GM19023 (cell line): ENCODE data around the gene MIAT.
"Not testable (repeated sequence)": the region's sequence is repeated elsewhere in the genome, so short reads cannot be mapped to it uniquely, and the experiment has no call there.

Source experiments
- ATAC-seq: cut with Tn5 transposase; IDR thresholded peaks from one replicate; pipeline ENCODE4 v1.9.1; 2021; ENCODE audit warnings: mild to moderate bottlenecking, moderate library complexity; ENCODE audit not compliant: unreplicated experiment

The MIAT gene

GRCh38 chr22:26690654-26691376, 33.4 kb downstream of the MIAT start:
- ATAC-seq: no peak

DNA sequence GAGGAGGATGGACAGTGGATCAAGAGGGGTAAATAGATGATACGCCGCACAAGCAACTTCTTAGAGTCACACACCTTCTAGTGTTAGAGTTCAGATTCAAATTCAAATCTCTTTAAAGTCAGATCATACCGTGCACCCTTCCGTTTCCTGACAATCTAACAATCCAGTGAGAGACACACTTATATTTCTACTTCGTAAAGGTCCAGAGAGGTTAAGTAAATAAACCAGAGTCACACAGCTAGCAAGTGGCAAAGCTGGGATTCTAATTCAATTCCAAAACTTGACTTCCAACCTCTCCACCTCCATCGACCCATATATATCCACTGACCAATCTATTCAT, 34.0 kb downstream of the MIAT start:
- no peak for ATAC-seq

GRCh38 chr22:26692215-26692614, 34.8 kb downstream of the MIAT start:
- ATAC-seq: no peak

DNA sequence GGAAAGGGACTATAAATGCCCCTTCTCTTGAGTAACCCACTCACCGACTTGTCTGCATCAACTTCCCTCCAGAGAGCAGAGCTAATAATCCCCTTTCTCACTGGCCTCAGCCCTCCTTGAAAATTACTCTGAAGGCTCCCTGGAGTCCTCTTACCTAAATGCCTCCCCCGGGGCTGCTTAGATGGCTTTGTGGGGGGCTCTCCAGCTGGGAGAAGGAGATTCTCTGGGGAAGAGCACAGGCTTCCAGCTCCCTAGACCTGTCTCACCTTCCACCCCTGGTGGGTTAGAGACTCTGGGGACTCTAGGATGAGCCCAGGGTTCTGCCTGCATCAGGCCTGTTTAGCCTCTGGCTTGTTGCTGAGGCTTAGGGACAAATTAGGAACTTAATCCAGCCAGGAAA, 39.8 kb downstream of the MIAT start:
- no peak for ATAC-seq

GRCh38 chr22:26700462-26700861, 43.1 kb downstream of the MIAT start:
- no peak for ATAC-seq

- no peak for ATAC-seq
Measured at GRCh38 chr22:26700886-26701285, 43.5 kb downstream of the MIAT start.

DNA sequence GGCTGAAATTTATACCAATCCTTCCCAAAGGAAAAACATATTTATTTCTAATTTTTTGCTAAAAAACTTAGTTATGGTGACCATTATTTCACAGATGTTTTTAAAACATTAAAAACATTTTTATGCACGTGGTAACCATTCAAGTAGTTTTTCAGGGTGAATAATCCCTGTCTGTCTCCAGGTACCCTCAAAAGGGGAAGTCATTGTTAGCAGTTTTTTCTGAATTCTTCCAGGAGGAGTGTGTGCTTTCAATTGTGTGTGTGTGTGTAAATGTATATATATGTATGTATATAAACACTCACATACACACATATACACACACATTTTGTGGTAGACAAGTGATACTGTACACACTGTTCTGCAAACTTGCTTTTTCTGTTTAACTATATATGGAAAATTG, 43.9 kb downstream of the MIAT start:
- ATAC-seq: no peak

DNA sequence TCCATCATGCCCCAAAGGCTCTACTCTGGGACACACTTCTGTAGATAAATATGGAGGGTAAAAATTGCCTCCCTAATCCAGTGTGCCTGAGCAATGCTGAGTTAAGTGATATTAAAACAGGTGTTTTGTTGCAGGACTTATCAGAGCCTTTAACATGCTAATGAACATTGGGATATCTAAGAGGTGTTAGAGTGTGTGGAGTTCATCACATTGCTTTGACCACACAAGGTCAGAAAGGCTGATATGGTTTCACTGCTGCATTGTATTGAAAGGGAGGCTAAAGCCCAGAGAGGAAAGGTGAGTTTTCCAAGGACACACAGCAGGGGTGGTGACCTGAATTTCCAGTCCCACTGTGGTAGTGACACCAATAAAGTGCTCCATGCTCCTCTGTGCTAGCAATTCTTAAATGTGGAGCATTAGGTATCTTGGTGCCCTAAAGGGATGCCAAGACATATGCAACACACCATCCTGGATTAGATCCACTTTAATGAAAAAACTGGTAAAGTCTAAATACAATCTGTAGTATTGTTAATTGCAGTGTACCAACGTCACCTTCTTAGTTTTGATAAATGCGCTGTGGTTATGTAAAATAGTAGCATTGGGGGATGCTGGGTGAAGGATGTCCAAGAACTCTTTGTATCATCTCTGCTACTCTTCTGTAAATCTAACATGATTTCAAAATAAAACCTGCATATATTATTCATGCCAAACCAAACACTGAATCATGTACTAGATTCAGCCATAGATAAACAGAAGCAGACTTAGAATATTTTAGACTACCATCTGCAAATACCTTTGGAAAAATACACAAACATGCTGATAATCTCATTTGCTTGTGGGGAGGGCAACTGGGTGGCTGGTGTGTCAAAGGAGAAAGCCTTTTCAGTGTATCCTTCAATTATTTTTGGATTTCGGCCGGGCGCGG, 45.8 kb downstream of the MIAT start:
- no peak for ATAC-seq

DNA sequence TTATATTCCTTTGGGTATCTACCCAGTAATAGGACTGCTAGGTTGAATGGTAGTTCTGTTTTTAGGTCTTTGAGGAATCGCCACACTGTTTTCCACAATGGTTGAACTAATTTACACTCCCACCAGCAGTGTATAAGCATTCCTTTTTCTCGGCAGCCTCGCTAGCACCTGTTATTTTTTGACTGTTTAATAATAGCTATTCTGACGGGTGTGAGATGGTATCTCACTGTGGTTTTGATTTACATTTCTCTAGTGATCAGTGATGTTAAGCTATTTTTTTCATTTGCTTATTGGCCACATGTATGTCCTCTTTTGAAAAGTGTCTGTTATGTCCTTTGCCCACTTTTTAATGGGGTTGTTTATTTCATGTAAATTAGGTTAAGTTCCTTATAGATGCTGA, 48.0 kb downstream of the MIAT start:
- not testable (repeated sequence) for ATAC-seq

GRCh38 chr22:26707090-26707489, 49.7 kb downstream of the MIAT start:
- ATAC-seq: no peak

DNA sequence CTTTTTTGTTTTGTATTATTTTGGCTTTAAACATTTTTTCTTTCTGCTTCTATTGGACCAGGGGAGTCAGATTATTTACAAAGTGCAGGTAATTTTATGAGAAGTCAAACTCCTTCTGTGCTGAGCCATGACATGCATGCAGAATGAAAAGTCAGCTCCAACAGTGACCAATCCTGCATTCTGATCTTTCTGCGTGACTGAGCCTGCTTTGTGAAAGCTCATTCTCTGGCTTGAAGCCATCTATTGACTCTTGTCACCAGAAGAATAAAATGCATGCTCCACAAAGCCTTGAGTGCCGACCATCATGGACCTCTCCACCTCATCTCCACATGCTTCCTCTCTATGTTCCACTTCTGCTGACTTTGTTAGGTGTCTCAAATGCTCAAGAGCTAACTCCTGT, 50.2 kb downstream of the MIAT start:
- ATAC-seq: no peak

DNA sequence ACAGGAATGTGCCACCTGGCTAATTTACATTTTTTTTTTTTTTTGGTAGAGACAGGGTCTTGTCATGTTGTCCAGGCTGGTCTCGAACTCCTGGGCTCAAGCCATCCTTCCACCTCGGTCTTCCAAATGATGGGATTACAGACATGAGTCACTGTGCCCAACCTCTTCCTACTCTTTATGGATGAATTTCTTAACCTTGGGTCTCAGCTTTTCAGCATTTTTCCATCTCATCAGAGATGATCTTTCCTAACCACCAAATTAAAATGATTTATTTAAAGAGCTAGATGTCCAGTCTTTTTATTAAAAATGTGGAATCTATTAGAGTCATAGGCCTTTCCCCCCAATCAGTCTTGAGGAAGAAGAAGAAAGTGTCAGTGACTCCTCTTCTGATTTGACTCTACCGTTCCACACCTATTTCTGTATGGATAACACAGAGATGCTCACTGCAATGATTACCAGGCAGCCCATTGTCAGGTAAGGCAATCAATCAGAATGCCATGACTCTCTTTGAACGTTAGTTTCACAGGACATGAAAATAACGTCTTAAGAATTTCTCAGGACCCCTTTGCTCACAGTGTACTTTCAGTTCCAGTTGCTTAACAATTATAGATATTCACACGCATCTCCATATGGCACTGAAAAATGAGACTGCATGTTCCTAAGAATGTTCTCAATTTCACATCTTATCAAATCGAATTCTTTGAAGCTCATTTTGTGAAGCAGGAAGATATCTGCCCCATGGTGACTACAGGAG, 51.0 kb downstream of the MIAT start:
- no peak for ATAC-seq

DNA sequence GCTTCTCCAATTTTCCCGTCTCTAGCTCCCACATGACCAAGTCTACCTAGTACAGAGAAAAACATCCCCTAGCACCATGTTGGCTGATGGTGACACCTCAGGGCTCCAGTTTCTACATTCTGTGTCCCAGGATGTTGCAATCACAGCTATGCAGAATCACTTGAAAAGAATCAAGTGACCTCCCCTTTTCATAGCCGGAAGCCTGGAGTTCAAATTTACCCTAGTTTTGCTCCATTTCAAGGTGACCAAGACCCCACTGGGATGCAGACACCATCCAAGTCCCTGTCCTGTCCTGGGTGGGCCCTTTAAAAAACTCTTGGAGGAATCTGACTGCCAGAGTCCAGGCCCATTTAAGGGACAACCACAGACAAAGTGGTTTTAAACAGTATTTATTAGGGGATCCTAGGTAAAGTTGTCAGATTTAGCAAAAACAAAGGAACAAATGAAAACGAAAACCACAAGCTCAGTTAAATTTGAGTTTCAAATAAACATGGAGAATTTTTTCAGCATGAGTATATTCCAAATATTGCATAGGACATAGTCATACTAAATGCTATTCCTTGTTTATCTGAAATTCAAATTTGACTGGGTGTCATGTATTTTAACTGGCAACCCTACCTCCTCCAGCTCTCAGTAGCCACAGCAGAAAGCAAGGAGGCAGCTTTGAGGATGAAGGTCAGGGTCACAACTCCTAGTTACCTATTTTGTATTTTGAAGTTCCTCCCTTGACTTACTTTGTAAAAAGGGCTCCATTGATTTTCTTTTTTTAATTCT, 52.4 kb downstream of the MIAT start:
- ATAC-seq: no peak

DNA sequence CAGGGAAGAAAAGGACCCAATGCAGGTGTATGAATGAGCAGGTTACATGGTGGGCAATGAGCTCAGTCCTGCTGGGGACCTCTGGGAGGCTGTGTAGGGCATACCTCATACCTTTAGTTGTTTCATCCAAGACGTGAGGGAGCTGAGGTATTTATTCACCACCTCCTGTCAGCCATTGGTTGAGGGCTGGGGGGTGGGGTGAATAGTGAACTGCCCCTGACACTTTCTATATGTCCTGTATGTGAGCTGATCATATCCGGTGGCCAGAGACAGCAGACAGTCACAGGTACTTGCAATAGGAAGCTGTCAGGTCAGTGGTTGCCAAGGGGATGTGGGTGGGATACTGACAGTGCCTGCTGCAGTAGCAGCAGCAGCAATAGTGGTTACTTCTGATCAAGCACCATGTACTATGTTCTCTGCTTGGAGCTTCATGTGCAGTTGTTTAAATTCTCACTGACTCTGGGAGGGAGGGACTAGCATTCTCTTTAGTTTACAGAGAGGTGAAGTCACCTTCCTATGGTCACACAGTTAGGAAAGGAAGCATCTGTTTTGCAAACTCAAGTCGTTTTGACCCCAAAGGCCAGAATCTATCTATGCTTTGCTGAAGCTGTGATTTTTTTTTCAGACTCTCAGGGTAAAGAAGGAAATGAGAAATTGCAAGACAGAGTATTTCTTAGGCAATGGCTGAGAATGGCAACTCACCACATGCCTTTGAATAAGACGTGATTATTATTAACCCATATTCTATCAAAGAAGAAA, 54.0 kb downstream of the MIAT start:
- ATAC-seq: no peak

DNA sequence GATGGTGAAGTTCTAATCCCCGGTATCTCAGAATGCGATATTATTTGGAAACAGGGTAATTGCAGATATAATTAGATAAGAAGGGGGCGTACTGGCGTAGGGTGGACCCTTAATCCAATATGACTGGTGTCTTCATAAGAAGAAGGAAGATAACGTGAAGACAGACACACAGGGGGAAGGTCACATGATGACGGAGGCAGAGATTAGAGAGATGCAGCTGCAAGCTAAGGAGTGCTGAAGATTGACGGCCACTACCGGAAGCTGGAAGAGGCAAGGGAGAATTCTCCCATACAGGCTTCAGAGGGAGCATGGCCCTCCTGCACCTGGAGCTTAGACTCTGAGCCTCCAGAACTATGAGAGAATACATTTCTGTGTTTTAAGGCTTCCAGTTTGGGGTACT, 54.8 kb downstream of the MIAT start:
- no peak for ATAC-seq

DNA sequence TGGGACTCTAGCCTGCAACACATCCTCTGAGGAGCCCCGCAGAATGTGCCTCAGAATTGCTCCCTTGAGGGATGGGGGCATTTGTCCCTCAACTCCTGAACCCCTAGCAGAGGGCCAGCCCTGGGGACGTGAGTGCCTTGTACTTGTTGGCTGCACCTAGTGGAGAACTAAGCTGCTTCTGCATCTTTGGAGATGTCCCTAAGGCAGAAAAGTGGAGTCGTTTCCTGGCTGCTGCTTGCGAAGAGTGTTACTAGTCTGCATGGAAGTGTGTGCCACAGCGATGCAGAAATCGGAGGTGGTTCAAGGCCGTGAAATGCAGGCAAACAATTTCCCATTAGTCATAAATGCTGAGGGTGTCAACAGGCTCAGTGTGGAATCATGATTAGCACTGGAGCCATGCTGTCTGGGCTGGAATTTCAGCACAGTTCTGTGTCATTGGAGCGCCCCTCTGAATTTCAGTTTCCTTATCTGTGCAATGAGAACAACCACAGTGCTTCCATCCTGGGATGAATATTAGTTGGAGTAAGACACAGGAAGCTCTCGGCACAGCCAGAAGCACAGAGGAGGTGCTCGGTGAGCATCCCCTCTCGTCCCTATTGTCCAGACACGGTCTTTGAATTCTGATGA, 56.5 kb downstream of the MIAT start:
- no peak for ATAC-seq

DNA sequence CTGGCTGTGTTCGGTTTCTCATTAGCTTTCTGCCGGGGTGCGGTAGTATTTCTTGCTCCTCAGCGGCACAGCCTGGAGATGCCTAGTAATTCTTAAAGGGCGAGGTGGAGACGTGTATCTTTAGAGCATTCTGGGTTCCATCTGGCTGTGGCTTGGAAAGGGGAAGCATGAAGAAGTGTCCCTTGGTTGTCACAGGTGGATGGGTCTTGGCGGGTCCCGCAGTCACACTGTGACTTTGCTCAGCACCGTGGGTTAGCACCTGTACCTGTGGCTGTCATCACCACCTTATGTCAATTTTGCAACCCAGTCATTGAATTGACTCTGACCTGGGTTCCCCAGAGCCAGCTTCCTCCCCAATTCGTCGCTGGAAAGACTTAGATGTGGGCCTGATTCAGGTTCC, 57.6 kb downstream of the MIAT start:
- no peak for ATAC-seq

- ATAC-seq: no peak
Measured at GRCh38 chr22:26715392-26715936, 58.1 kb downstream of the MIAT start.

GRCh38 chr22:26718488-26718887, 61.1 kb downstream of the MIAT start:
- ATAC-seq: no peak
